ENCODE data around the gene SF3B4.

The SF3B4 gene

GRCh38 chr1:149914545-149914944 lies 13.1 kb downstream of the SF3B4 start:
- TF ChIP-seq YY1 (IDR thresholded peaks at IDR 0.05; ENCODE audit: insufficient read depth, insufficient read length) = no peak
- TF ChIP-seq SUZ12 (IDR thresholded peaks at IDR 0.05; ENCODE audit: extremely low read depth, insufficient read depth, insufficient read length) = no peak
- no peak for TF ChIP-seq ZNF274 (IDR thresholded peaks at IDR 0.05; ENCODE audit: low read depth, low read length)
- DNase-seq (ENCODE audit: low read depth, low spot score) = no peak
- H3K27me3 ChIP-seq (ENCODE audit: insufficient read depth, insufficient read length) = no peaks in the 10 kb centered on the region
- H3K4me1 ChIP-seq (ENCODE audit: insufficient read depth, insufficient read length) = peaks cover 19% of the 10 kb centered on the region
- no peaks in the 10 kb centered on the region for H3K9me3 ChIP-seq (ENCODE audit: insufficient read depth, low read length)
- H3K36me3 ChIP-seq (ENCODE audit: insufficient read depth, insufficient read length, low read length) = peaks cover 36% of the 10 kb centered on the region
- H3K4me3 ChIP-seq (ENCODE audit: insufficient read length, low read depth) = no peak overlapping the region
- no peak overlapping the region for H3K9ac ChIP-seq (ENCODE audit: insufficient read length, low read depth)

- Histone ChIP-seq H3K4me3 (ENCODE audit: insufficient read length, low read depth) (no peak overlapping the region), H3K9ac (ENCODE audit: insufficient read length, low read depth) (no peak overlapping the region), H3K27me3 (ENCODE audit: insufficient read depth, insufficient read length) (no peaks in the 10 kb centered on the region), H3K9me3 (ENCODE audit: insufficient read depth, low read length) (no peaks in the 10 kb centered on the region), H3K36me3 (ENCODE audit: insufficient read depth, insufficient read length, low read length) (peaks cover 52% of the 10 kb centered on the region), H3K4me1 (ENCODE audit: insufficient read depth, insufficient read length) (no peaks in the 10 kb centered on the region)
- no peak for DNase-seq (ENCODE audit: low read depth, low spot score)
- no peak for TF ChIP-seq YY1 (IDR thresholded peaks at IDR 0.05; ENCODE audit: insufficient read depth, insufficient read length)
- no peak for TF ChIP-seq SUZ12 (IDR thresholded peaks at IDR 0.05; ENCODE audit: extremely low read depth, insufficient read depth, insufficient read length)
- TF ChIP-seq ZNF274 (IDR thresholded peaks at IDR 0.05; ENCODE audit: low read depth, low read length) = no peak
These were observed 21.0 kb downstream of the SF3B4 start for GRCh38 chr1:149906570-149907075.

- Histone ChIP-seq H3K4me3 (ENCODE audit: insufficient read length, low read depth) (no peak overlapping the region), H3K4me1 (ENCODE audit: insufficient read depth, insufficient read length) (no peaks in the 10 kb centered on the region), H3K9me3 (ENCODE audit: insufficient read depth, low read length) (no peaks in the 10 kb centered on the region), H3K9ac (ENCODE audit: insufficient read length, low read depth) (peak overlapping the region; percentile 15), H3K27me3 (ENCODE audit: insufficient read depth, insufficient read length) (no peaks in the 10 kb centered on the region), H3K36me3 (ENCODE audit: insufficient read depth, insufficient read length, low read length) (peaks cover 30% of the 10 kb centered on the region)
- TF ChIP-seq ZNF274 (IDR thresholded peaks at IDR 0.05; ENCODE audit: low read depth, low read length) = no peak
- no peak for TF ChIP-seq SUZ12 (IDR thresholded peaks at IDR 0.05; ENCODE audit: extremely low read depth, insufficient read depth, insufficient read length)
- no peak for TF ChIP-seq YY1 (IDR thresholded peaks at IDR 0.05; ENCODE audit: insufficient read depth, insufficient read length)
- DNase-seq (ENCODE audit: low read depth, low spot score) = no peak
These were observed 23.6 kb downstream of the SF3B4 start for GRCh38 chr1:149903836-149904491.

GRCh38 chr1:149899460-149900284 lies 27.9 kb downstream of the SF3B4 start, which contains the start of gene BOLA1:
Gene BOLA1 (plus strand): TSS chr1:149899568. CDS start chr1:149900060, 492 bp downstream.
- H3K27me3 ChIP-seq (ENCODE audit: insufficient read depth, insufficient read length) = no peaks in the 10 kb centered on the region
- no peak for TF ChIP-seq ZNF274 (IDR thresholded peaks at IDR 0.05; ENCODE audit: low read depth, low read length)
- no peak for TF ChIP-seq SUZ12 (IDR thresholded peaks at IDR 0.05; ENCODE audit: extremely low read depth, insufficient read depth, insufficient read length)
- TF ChIP-seq YY1 (IDR thresholded peaks at IDR 0.05; ENCODE audit: insufficient read depth, insufficient read length) = no peak
- H3K9me3 ChIP-seq (ENCODE audit: insufficient read depth, low read length) = peaks cover 12% of the 10 kb centered on the region; the same call in 1 of the 2 replicates
- peak; percentile 66 for DNase-seq (ENCODE audit: low read depth, low spot score)
- peaks cover 2% of the 10 kb centered on the region for H3K36me3 ChIP-seq (ENCODE audit: insufficient read depth, insufficient read length, low read length)
- H3K4me1 ChIP-seq (ENCODE audit: insufficient read depth, insufficient read length) = no peaks in the 10 kb centered on the region
- no peak within 1 kb of the TSS for H3K9ac ChIP-seq (ENCODE audit: insufficient read length, low read depth)
- H3K4me3 ChIP-seq (ENCODE audit: insufficient read length, low read depth) = peak within 1 kb of the TSS; percentile 3

DNA sequence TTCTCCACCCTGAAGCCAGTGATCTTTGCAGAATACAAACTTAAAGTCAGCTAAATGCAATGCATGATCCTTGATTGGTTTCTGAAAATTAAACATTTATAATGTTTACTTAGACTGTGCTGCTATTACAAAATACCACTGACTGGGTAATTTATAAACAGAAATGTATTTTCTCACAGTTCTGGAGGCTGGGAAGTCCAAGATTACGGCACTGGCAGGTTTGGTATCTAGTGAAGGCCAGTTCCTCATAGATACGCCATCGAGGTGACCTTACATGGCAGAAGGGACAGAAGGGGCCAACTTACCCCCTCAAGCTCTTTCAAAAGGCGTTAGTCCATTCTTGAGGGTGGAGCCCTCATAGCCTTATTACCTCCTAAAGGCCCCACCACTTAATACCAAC lies 31.0 kb downstream of the SF3B4 start:
- no peak for DNase-seq (ENCODE audit: low read depth, low spot score)
- Histone ChIP-seq H3K9me3 (ENCODE audit: insufficient read depth, low read length) (peaks cover 12% of the 10 kb centered on the region; the same call in 1 of the 2 replicates), H3K27me3 (ENCODE audit: insufficient read depth, insufficient read length) (no peaks in the 10 kb centered on the region), H3K9ac (ENCODE audit: insufficient read length, low read depth) (no peak overlapping the region), H3K4me1 (ENCODE audit: insufficient read depth, insufficient read length) (no peaks in the 10 kb centered on the region), H3K36me3 (ENCODE audit: insufficient read depth, insufficient read length, low read length) (no peaks in the 10 kb centered on the region), H3K4me3 (ENCODE audit: insufficient read length, low read depth) (no peak overlapping the region)
- no peak for TF ChIP-seq SUZ12 (IDR thresholded peaks at IDR 0.05; ENCODE audit: extremely low read depth, insufficient read depth, insufficient read length)
- no peak for TF ChIP-seq ZNF274 (IDR thresholded peaks at IDR 0.05; ENCODE audit: low read depth, low read length)
- TF ChIP-seq YY1 (IDR thresholded peaks at IDR 0.05; ENCODE audit: insufficient read depth, insufficient read length) = no peak

- Histone ChIP-seq H3K4me3 (ENCODE audit: insufficient read length, low read depth) (peak overlapping the region; percentile 64), H3K9me3 (ENCODE audit: insufficient read depth, low read length) (no peaks in the 10 kb centered on the region), H3K4me1 (ENCODE audit: insufficient read depth, insufficient read length) (no peaks in the 10 kb centered on the region), H3K9ac (ENCODE audit: insufficient read length, low read depth) (peak overlapping the region; percentile 80), H3K27me3 (ENCODE audit: insufficient read depth, insufficient read length) (no peaks in the 10 kb centered on the region), H3K36me3 (ENCODE audit: insufficient read depth, insufficient read length, low read length) (no peaks in the 10 kb centered on the region)
- DNase-seq (ENCODE audit: low read depth, low spot score) = no peak
- TF ChIP-seq SUZ12 (IDR thresholded peaks at IDR 0.05; ENCODE audit: extremely low read depth, insufficient read depth, insufficient read length) = no peak
- no peak for TF ChIP-seq YY1 (IDR thresholded peaks at IDR 0.05; ENCODE audit: insufficient read depth, insufficient read length)
- no peak for TF ChIP-seq ZNF274 (IDR thresholded peaks at IDR 0.05; ENCODE audit: low read depth, low read length)
These were observed 38.7 kb downstream of the SF3B4 start for GRCh38 chr1:149888999-149889289.
